Liver (tissue), 9 donors: ENCODE measurements around the gene TCERG1L. TPM values are rescaled to one million over a fixed set of nuclear protein-coding genes. Genes with fewer than 3 reads are reported as not detected.

Experiments
- DNase-seq: peaks from one replicate; pipeline ENCODE4 v3.0.0-alpha.2; 2017; ENCODE audit warnings: low spot score
- H3K27ac ChIP-seq, 2 donors: one replicate each; pipeline ENCODE4 v1.7.0; 2013; ENCODE audit warnings: inconsistent platforms in 2 of 2, low read length in 2 of 2, control low read depth in 1 of 2, low read depth in 1 of 2, mild to moderate bottlenecking in 1 of 2
- H3K27me3 ChIP-seq, 4 donors: one replicate each; pipeline versions ENCODE4 v1.6.1 to v1.7.0; 2013; ENCODE audit warnings: low read length in 3 of 4, inconsistent platforms in 1 of 4, mild to moderate bottlenecking in 1 of 4, moderate library complexity in 1 of 4; ENCODE audit not compliant: control insufficient read depth in 4 of 4, insufficient read depth in 4 of 4
- H3K36me3 ChIP-seq, 4 donors: one replicate each; pipeline versions ENCODE4 v1.6.1 to v1.7.0; 2013; ENCODE audit warnings: low read length in 3 of 4, mild to moderate bottlenecking in 3 of 4, low read depth in 1 of 4, moderate library complexity in 1 of 4; ENCODE audit not compliant: control insufficient read depth in 4 of 4, insufficient read depth in 3 of 4
- H3K4me1 ChIP-seq, 4 donors: one replicate each; pipeline versions ENCODE4 v1.6.1 to v1.7.0; 2013; ENCODE audit warnings: low read length in 3 of 4, mild to moderate bottlenecking in 3 of 4, moderate library complexity in 1 of 4; ENCODE audit not compliant: control insufficient read depth in 4 of 4, insufficient read depth in 4 of 4
- H3K4me3 ChIP-seq, 3 donors: one replicate each; pipeline versions ENCODE4 v1.6.1 to v1.7.0; 2013; ENCODE audit warnings: low read length in 3 of 3, control low read depth in 1 of 3, low read depth in 1 of 3, mild to moderate bottlenecking in 1 of 3
- H3K9ac ChIP-seq, 2 donors: one replicate each; pipeline ENCODE4 v1.7.0; 2013; ENCODE audit warnings: low read length in 2 of 2, mild to moderate bottlenecking in 2 of 2, moderate library complexity in 2 of 2, control low read depth in 1 of 2, low read depth in 1 of 2
- H3K9me3 ChIP-seq, 4 donors: one replicate each; pipeline versions ENCODE4 v1.6.1 to v1.7.0; 2013; ENCODE audit warnings: low read length in 3 of 4; ENCODE audit not compliant: control insufficient read depth in 4 of 4
- CTCF ChIP-seq: fragments of 150-350 bp; IDR thresholded peaks from 2 replicates; pipeline ENCODE4 v1.5.1; 2017; ENCODE audit warnings: improper control_type of control experiment, low read depth, low read length; ENCODE audit not compliant: missing input control
- FOXA1 ChIP-seq: IDR thresholded peaks from 2 replicates; pipeline ENCODE4 v1.6.1; 2016; ENCODE audit warnings: antibody characterized with exemption
- GABPA ChIP-seq, 2 donors: IDR thresholded peaks in 1 of 2; conservative IDR thresholded peaks in 1 of 2; 2 replicates each; pipeline ENCODE4 v1.6.1; 2016; ENCODE audit warnings: antibody characterized with exemption in 2 of 2, mild to moderate bottlenecking in 1 of 2, moderate library complexity in 1 of 2
- HNF4A ChIP-seq, 2 donors: conservative IDR thresholded peaks; 2 replicates each; pipeline ENCODE4 v1.6.1; 2016; ENCODE audit warnings: antibody characterized with exemption in 2 of 2, mild to moderate bottlenecking in 2 of 2
- JUND ChIP-seq, 2 donors: IDR thresholded peaks; 2 replicates each; pipeline ENCODE4 v1.6.1; 2016; ENCODE audit warnings: antibody characterized with exemption in 2 of 2
- MAX ChIP-seq: IDR thresholded peaks from 2 replicates; pipeline ENCODE4 v1.6.1; 2016; ENCODE audit warnings: antibody characterized with exemption
- NR2F2 ChIP-seq: IDR thresholded peaks from 2 replicates; pipeline ENCODE4 v1.6.1; 2016; ENCODE audit warnings: antibody characterized with exemption
- RAD21 ChIP-seq, 2 donors: IDR thresholded peaks; 2 replicates each; pipeline ENCODE4 v1.6.1; 2016; ENCODE audit warnings: antibody characterized with exemption in 2 of 2, mild to moderate bottlenecking in 2 of 2
- REST ChIP-seq: IDR thresholded peaks from 2 replicates; pipeline ENCODE4 v1.6.1; 2016; ENCODE audit warnings: antibody characterized with exemption, mild to moderate bottlenecking
- RXRA ChIP-seq, 2 donors: IDR thresholded peaks; 2 replicates each; pipeline ENCODE4 v1.6.1; 2017 to 2018; ENCODE audit warnings: antibody characterized with exemption in 2 of 2, mild to moderate bottlenecking in 1 of 2
- SP1 ChIP-seq: IDR thresholded peaks from 2 replicates; pipeline ENCODE4 v1.6.1; 2018; ENCODE audit warnings: antibody characterized with exemption, mild to moderate bottlenecking
- TAF1 ChIP-seq: conservative IDR thresholded peaks from 2 replicates; pipeline ENCODE4 v1.6.1; 2016; ENCODE audit warnings: antibody characterized with exemption, mild to moderate bottlenecking
- YY1 ChIP-seq: IDR thresholded peaks from 2 replicates; pipeline ENCODE4 v1.6.1; 2016; ENCODE audit warnings: antibody characterized with exemption, mild to moderate bottlenecking
- WGBS: extraction: QIAGEN DNeasy Blood & Tissue Kit; methylation state at CpG from one replicate; pipeline ENCODE4 v1.1.7; 2013; 5-methylcytosine and 5-hydroxymethylcytosine counted together
- polyA plus RNA-seq, 2 donors: library from polyadenylated mRNA; stranded (reverse) in 1 of 2; unstranded in 1 of 2; fragments of 200-250 nt in 1 of 2; fragments of >200 nt in 1 of 2; fragmentation: Nextera tagmentation in 1 of 2; extraction: Ambion mirVana in 1 of 2; gene quantifications; one replicate each; pipeline versions ENCODE4 v1.2.1 to v1.2.3, GENCODE V29; 2013 to 2015
- total RNA-seq, 2 donors: library from RNA; depleted of rRNA; stranded (reverse); fragments of >200 nt; gene quantifications; one replicate each; pipeline ENCODE4 v1.2.3, GENCODE V29; 2014
- TF ChIP-seq, protein P1 (sequence below): IDR thresholded peaks from 2 replicates; pipeline ENCODE4 v1.6.1; 2016; ENCODE audit warnings: antibody characterized with exemption
- TF ChIP-seq, protein P2 (sequence below): IDR thresholded peaks from 2 replicates; pipeline ENCODE4 v1.6.1; 2016; ENCODE audit warnings: antibody characterized with exemption
- donor health status: healthy.
- donor health status: healthy.
- donor health status: healthy.
- donor health status: healthy.
- donor health status: healthy.

TCERG1L gene
- total and polyA plus RNA-seq, 4 donors, result not detected

DNA sequence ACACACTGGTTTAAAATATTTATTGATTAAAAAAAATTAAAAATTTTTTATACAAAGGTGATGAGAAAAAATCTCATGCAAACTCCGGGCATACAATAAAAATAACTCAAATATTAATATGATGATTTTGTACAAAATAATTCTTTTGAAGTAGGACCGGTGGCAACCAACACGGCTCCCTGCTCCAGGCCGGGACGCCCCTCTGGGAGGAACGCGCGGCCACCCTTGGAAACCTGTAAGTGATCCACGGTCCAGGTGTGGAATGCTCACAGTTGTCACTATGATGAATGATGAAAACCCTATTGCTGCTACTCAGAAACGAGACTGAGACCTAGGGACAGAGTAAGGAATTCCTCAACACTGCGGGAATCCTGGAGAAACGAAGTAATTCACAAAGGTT is 219.1 kb downstream of the TCERG1L start:
- no peak overlapping the region for H3K9ac ChIP-seq
- no peaks in the 10 kb centered on the region for H3K9me3 ChIP-seq
- no peaks in the 10 kb centered on the region for H3K36me3 ChIP-seq
- no peak for TF ChIP-seq MAX
- TF ChIP-seq CTCF, result no peak
- TF ChIP-seq TAF1, result no peak
- no peak for TF ChIP-seq NR2F2
- DNase-seq, result no peak
- no peak overlapping the region for H3K4me3 ChIP-seq
- no peaks in the 10 kb centered on the region for H3K27me3 ChIP-seq
- 86% methylated on average over 12 of the region's 12 CpGs for WGBS
- no peak overlapping the region for H3K27ac ChIP-seq
- no peaks in the 10 kb centered on the region for H3K4me1 ChIP-seq

DNA sequence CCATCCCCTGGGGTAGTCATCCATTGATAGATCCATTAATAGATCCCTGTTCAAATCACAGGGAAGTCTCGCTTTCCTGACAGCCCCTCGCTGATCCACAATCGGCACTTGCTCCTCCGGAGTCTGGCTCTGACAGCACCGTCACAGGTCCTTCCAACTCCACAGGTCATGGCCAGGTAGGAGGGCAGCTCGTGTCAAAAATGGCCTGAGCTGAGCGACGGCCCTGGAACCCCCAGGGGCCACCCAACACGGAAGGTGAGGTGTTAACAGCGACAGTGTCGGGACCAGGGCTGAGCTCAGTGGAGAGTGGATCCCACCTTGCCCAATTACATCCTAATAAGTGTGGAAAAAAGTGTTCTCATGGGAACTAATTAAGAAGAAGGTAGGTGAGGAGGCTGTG is 219.8 kb downstream of the TCERG1L start:
- no peaks in the 10 kb centered on the region for H3K4me1 ChIP-seq
- DNase-seq, result no peak
- no peaks in the 10 kb centered on the region for H3K9me3 ChIP-seq
- H3K27ac ChIP-seq, result no peak overlapping the region
- no peaks in the 10 kb centered on the region for H3K27me3 ChIP-seq
- H3K4me3 ChIP-seq, result no peak overlapping the region
- WGBS, result 82% methylated on average over 11 of the region's 11 CpGs
- H3K36me3 ChIP-seq, result no peaks in the 10 kb centered on the region
- no peak overlapping the region for H3K9ac ChIP-seq
- no peak for TF ChIP-seq FOXA1
- no peak for TF ChIP-seq YY1
- TF ChIP-seq HNF4A (conservative IDR thresholded peaks at IDR 0.05), result no peak
- TF ChIP-seq, protein P1, sequence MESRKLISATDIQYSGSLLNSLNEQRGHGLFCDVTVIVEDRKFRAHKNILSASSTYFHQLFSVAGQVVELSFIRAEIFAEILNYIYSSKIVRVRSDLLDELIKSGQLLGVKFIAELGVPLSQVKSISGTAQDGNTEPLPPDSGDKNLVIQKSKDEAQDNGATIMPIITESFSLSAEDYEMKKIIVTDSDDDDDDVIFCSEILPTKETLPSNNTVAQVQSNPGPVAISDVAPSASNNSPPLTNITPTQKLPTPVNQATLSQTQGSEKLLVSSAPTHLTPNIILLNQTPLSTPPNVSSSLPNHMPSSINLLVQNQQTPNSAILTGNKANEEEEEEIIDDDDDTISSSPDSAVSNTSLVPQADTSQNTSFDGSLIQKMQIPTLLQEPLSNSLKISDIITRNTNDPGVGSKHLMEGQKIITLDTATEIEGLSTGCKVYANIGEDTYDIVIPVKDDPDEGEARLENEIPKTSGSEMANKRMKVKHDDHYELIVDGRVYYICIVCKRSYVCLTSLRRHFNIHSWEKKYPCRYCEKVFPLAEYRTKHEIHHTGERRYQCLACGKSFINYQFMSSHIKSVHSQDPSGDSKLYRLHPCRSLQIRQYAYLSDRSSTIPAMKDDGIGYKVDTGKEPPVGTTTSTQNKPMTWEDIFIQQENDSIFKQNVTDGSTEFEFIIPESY, result no peak
- no peak for TF ChIP-seq MAX
- TF ChIP-seq RAD21 (IDR thresholded peaks at IDR 0.05), result no peak
- TF ChIP-seq RXRA (IDR thresholded peaks at IDR 0.05), result no peak
- no peak for TF ChIP-seq REST
- TF ChIP-seq GABPA (IDR thresholded peaks at IDR 0.05 in 1 of 2, conservative IDR thresholded peaks at IDR 0.05 in 1 of 2), result no peak
- TF ChIP-seq JUND (IDR thresholded peaks at IDR 0.05), result no peak
- TF ChIP-seq SP1, result no peak
- TF ChIP-seq, protein P2, sequence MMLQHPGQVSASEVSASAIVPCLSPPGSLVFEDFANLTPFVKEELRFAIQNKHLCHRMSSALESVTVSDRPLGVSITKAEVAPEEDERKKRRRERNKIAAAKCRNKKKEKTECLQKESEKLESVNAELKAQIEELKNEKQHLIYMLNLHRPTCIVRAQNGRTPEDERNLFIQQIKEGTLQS, result no peak
